GM19193 (cell line): Measurements from ENCODE around the gene PREP.

ENCODE experiments used
- POLR2A ChIP-seq: IDR thresholded peaks from 4 replicates; pipeline ENCODE4 v1.6.1; 2011; ENCODE audit not compliant: insufficient read depth, insufficient read length; ENCODE audit errors: extremely low read depth

PREP gene

DNA sequence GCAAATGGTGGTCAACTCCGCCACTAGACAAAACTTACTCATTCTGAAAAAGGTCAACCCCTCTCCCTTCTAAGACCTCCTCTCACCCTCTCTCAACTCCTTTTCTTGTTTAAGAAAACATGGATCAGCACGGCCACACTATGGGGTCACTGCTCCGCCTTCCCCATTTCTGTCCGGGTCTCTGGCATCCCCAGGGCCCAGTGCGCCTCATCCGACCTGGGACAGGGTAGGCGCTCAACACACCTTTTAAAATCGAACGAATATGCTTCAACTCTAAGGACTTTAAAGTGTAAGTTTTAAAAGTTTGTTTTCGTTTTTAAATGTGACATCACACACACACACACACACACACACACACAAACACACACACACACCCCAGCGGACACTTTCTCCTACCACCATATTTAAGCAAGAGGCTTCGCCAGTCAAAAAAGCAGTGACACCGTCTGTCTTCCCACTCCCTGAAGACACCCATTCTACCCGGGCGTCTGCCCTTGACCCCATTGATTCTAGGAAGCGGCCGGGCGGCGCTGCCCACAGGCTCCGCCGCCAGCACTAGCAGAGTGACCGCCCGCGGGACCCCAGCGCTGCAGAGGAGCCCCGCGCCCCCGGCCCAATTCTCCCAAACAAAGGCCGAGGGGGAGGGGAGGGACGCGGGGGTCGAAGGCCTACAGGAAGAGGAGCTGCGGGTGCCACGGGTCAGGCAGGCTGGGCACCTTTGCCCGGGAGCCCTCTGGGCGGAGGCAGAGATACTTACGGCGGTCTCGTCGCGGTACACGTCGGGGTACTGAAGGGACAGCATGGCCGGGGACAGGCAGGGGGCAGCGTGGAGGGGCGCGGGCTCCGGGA lies 568 bp downstream of the PREP start:
- no peak for TF ChIP-seq POLR2A

- TF ChIP-seq POLR2A: no peak
Measured at GRCh38 chr6:105401247-105402089, 1.4 kb downstream of the PREP start.

GRCh38 chr6:105400501-105400900 lies 2.4 kb downstream of the PREP start:
- no peak for TF ChIP-seq POLR2A

GRCh38 chr6:105398859-105399258 lies 4.0 kb downstream of the PREP start:
- no peak for TF ChIP-seq POLR2A

DNA sequence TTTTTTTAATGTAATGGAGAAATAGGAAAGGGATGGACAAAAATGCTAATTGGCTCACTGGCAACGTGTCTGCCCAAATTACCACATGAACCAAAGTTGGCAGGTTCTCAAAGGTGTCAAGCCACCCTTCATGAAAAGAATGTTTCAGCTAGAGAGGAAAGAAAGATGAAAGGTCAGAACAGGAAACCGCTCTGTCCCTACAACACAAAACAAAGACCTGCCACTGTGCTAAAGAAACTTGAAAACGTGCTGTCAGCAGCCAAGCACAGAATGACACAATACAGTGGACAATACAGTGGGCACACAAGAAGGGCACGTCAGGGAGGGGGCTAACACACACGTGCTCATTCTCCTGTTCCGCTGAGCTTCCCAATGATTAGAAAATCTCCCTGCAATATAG lies 4.9 kb downstream of the PREP start:
- no peak for TF ChIP-seq POLR2A

- no peak for TF ChIP-seq POLR2A
Measured at GRCh38 chr6:105391705-105392104, 11.2 kb downstream of the PREP start.

DNA sequence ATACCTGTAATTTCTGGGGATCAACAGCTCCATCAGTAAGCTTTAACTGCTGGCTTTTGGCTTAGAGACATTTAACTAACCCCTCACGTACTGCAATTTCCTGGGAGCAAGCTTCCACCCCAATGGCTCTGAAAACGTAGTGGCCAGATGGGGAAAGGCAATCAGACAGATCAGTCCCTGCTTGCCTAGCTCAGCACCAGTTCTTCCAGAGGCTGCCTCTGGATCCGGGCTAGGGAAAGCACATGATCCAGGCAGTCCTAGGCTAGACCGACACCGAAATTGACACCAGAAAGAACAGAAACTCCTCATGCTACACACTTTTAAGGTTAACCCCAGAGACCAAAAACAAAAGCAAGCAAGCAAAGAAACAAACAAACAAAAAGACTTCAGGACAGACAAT lies 13.3 kb downstream of the PREP start:
- TF ChIP-seq POLR2A: no peak

- TF ChIP-seq POLR2A: no peak
Measured at GRCh38 chr6:105388392-105388791, 14.5 kb downstream of the PREP start.

GRCh38 chr6:105384004-105384403 lies 18.9 kb downstream of the PREP start:
- TF ChIP-seq POLR2A: no peak

- no peak for TF ChIP-seq POLR2A
Measured at GRCh38 chr6:105382958-105383357, 19.9 kb downstream of the PREP start.

GRCh38 chr6:105382496-105382895 lies 20.4 kb downstream of the PREP start:
- no peak for TF ChIP-seq POLR2A

DNA sequence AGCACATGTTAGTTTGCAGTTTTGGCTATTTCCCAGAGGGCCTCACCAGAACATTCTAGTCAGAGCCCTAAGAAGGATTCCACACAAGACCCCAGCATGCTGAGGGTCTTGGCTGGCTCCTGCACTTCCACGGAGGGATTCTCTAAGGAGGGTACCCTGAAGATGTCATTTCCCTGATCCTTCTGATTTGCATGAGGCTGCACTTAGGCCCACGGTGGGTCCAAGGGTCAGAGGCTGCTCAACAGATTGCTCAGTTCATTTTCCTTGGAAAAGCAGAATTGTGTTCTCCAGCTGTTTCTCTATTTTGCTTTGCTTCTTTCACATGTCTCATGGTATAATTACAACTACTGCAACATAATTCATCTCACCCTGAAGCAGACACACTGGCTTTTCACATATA lies 22.2 kb downstream of the PREP start:
- TF ChIP-seq POLR2A: no peak

DNA sequence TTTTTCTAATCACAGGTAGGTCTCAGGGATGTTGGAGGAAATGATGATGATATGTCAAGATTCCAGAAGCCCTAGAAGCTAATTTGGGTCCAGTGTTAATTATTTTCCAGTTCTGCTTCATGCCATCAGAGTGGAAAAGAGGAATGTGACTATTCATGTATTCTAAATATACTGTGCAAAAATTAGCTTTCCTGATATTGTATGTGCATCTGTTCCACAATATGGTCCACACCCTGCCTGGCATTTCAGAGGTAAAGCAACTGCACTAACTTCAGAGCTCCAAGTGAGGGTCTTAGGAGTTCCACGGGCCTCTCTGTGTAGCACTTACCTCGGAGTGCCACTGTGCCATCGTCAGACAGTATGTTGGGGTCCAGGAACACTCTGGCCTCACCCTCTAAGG lies 27.1 kb downstream of the PREP start:
- TF ChIP-seq POLR2A: no peak

DNA sequence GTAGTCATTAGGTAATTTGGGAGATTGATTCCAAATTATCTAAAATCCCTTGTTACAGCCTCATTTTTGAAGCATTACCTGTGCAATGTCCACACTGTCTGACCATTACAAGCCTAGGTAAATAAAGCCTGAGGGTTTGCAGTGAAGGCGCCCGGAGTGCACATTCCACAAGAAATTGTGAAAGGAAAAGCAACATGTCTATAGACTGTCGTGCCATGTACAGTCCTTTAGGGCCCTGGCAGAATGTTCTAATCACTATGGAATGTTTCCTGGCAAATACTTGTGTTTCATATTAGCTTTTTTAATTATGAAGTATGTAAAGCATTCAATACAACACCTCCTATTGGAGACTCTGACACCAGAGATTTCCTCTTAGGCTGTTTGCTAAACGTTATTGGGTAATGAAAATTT lies 28.9 kb downstream of the PREP start:
- no peak for TF ChIP-seq POLR2A

GRCh38 chr6:105373481-105373880 lies 29.4 kb downstream of the PREP start:
- TF ChIP-seq POLR2A: no peak

DNA sequence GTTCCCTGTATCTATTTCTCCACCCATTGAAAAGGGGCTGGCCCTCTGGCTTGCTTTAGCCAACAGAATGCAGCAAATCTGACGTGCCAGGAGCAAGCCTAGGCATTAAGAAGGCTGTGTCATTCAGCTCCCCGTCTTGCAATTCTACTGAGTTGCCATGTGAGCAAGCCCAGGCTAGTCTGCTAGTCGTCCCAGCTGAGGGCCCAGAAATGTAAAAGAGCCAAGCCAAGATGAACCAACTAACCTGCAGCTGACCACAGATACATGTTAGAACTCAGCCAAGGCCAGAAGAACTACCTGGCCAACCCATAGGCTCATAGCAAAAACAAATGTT lies 30.1 kb downstream of the PREP start:
- TF ChIP-seq POLR2A: no peak
